HG03571 (cell line): ENCODE measurements around the gene CCDC191.

Experiments
- ATAC-seq: cut with Tn5 transposase; IDR thresholded peaks from one replicate; pipeline ENCODE4 v1.9.1; 2021; ENCODE audit not compliant: unreplicated experiment

CCDC191 gene

DNA sequence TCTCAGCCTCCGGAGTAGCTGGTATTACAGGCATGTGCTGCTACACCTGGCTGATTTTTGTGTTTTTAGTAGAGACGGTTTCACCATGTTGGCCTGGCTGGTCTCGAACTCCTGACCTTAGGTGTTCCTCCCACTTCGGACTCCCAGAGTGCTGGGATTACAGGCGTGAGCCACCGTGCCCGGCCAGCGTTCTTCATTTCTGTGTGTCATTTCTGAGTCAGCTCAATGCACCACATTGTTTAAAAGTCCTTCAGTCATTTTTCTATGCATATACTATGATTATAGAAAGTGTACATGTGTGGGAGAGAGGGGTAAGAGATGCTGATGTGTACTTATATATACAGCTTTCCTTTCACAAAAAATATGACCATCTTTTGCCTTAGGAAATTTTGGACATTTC, 2.3 kb upstream of the CCDC191 start:
- ATAC-seq: no peak

DNA sequence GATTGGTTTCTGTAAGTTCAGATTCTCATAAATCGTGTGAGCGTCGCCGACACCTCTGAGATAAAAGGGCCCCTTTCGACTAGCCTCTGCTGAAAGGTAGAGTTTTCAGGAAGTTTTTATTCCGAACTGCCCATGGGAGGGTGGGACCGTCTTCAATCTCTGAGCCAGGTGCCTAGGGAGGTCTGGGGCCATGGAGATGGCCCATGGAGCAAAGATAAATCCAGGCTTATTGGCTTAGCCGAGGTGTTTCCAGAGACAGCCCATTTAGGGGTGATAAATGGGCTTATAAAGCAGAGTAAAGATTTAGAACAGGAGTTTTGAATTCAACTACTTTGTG, 653 bp upstream of the CCDC191 start:
- peak; percentile 4 for ATAC-seq

DNA sequence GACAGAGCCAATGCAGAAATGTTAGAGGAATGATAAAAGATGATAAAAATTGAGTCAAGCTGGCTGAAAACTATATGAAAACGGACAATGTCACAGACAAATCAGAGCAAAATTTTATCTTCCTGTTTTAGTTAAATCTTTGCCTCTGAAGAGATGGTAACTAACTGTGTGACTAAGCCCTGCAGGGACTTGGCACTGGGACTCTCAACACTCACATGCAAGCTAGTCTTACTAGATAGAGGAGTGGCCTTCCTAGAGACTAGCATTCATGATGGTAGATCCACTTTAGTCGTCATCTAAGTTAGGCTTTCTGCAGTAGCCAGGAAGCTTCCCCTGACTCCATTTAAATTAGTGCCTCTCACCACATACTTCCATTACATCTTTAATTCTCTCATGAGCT, 4.1 kb downstream of the CCDC191 start:
- no peak for ATAC-seq

DNA sequence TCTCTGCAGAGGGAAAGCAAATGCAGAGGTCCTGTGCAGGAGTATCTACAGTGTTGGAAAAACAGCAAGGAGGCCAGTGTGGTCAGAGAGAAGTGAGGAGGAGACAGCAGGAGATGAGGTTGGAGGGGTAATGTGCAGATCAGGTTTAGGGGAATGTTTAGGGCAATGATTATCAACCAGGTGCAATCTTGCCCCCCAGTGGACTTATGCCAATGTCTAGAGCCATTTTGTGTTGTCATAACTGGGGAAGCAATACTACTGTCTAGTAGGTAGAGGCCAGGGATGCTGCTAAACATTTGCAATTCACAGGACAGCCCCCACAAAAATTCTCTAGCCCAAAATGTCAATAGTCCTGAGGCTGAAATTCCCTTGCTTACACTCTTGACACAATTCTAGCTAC, 13.1 kb downstream of the CCDC191 start:
- ATAC-seq: no peak

DNA sequence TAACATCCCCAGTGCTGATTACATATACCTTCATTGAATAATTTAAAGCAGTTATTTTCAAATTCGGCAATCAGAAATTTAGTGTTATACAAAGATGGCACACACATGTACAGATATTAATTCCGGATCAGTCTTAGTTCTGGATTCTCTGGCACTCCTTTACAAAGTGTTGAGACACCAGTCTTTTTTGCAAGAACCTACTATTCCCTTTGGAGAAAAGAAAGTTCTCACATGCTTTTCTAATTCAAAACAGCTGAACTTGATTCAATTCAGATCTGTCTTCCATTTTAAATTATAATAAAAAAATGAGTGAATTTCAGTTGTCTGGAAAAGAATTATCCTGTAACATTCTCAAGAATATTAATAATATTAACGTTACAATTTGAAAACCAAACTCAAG, 20.4 kb downstream of the CCDC191 start:
- ATAC-seq: no peak

GRCh38 chr3:114034787-114035545, 21.4 kb downstream of the CCDC191 start:
- no peak for ATAC-seq

GRCh38 chr3:114034211-114034610, 22.1 kb downstream of the CCDC191 start:
- no peak for ATAC-seq

DNA sequence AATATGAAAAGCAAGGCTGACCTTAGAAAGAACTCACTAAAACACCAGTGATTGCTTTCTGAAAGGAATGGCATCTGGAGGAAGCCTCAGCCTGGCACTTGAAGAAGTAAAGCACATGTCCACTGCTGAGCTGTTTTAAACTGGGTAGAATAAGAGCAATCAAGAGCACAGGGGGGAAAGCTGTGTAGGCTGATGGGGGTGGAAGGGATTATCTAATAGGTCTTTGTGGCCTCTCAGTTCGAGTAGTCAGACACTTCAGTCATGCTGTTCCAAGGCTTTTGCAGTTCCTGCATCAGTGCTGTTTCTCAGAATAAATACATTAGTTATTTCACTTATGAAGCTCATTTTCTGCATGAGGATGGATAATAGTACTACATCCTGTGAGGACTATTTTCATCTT, 22.6 kb downstream of the CCDC191 start:
- ATAC-seq: no peak

DNA sequence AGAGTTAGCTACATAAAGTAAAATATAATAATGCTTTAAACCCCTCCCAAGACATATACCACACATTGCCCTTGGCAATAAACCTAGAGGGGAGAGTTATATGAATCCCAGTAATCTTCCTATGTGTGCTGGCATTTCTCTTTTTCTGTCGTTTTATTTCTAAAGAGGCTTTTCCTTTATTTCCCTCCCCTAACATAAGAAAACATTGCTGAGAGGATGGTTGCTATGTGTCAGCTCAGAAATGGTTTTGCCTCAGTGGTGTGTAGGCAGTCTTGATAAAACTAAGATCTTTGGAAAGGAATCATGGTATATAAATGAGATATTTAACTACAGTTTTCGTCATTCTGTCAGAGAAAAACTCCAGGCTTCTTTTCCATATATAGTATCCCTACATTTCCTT, 30.0 kb downstream of the CCDC191 start:
- ATAC-seq: no peak

DNA sequence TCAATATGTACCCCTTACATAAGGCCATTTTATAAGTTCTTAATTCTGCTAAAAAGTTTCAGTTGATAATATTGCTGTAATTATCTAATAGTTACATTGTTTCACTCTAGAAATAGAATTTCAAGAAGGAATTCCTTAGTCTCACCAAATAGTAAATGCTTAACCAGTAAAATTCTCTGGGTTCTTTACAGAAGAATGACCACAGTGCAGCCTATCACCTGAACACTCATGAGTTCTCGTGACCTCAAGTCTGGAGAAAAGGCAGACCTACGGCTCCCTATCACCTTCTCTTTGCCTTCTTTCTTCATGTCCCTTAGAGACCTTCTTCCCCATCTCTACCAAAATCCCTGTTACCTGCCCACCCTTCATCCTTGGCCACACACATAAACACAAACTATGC, 30.9 kb downstream of the CCDC191 start:
- ATAC-seq: no peak

DNA sequence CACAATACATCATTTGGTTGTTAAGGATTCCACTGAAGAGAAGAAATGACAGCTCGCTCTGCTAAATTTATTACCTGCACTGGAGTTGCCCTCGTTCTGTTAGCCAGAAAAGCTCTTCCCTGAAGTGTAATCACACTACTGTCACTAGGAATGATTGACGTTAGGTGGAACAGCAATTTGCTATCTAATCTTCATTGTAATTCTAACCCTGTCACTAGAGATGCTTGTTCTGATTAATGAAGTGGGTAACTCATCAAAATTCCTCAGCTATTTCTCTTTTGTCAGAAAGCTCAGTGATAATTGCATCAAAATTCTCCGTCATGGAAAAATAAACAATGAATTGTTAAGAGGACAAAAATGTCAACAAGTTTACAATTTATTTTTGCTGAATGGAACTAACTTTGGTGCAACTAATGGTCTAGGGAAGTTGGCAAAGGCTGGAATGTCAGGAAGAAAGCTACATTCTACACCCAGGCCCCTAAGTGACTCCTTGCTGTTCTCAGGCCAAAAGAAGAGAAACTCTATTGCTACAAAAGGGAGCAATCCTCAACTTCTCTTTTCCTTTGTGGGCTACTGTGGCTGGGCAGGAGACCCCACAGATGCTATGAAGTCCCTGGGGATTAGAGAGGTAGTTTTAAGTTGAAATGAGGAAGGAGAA, 34.1 kb downstream of the CCDC191 start:
- ATAC-seq: no peak

- no peak for ATAC-seq
Measured at GRCh38 chr3:114020907-114021306, 35.4 kb downstream of the CCDC191 start.

DNA sequence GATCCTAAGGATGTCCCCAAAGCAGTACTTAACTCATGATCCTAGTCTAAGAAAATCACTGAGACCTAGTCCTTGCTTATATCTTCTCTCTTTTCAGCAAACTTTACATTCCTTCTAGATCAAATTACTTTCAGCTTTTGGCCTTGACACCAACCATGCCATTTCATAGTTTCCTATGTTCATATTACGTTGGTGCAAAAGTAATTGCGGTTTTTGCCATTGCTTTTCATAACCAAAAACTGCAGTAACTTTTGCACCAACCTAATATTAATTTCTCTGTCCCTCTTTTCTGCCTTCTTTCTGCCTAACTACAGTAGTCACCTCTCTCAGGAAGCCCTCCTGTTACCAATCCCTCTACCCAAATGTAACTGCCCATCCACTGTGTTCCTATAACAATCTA, 36.8 kb downstream of the CCDC191 start:
- no peak for ATAC-seq

DNA sequence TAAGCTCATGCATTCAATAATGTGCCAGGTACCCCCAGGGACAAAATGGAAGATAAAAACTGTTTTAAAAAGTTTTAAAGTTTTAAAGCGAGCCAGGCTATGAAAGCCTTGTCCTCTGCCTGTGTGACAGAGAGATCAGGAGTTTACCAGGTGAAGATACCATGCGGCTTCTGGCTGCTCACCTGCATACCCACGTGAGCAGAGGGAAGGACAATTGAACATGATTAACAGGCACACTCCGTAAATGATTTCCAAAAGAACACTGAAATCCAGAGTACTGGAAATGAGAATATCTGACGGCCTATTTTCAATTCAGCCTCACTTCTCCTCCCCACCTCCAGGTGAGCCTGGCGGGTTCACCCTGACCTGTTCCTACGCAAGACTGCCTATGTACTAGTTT, 42.1 kb downstream of the CCDC191 start:
- ATAC-seq: no peak

DNA sequence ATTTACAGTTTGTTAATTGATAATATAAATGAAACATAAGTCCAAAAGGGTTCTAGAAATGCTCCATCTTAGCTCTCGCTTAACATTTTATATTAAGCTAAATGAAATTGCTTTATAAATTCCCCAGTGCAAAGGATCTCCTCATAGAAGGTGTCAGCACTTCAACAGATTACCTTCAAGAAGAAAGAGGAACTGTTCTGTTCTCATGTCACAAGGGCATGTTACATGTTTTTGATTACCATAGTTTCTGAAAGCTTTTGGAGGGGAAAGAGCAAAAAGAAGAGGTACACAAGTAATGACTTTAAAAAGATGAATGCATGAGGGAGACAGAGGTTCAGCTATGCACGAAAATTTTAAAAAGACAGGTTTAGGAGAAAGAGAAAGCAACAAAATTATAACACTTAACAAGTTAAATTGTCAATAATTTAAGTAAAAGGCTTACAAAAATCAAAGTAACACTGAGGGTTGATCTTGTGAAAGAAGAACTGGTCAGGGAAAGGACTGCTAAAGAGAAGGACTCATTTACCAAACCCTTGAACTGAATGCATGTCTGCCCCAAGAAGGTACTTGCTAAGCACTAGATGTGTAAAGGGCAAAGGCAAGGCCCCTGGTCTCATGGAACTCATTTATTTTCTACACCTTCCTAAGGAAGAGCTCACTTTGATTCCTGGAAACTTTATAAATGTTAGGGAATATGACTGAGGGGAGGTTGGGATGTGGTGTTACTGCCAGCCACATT, 45.1 kb downstream of the CCDC191 start:
- no peak for ATAC-seq

GRCh38 chr3:114005481-114005880, 50.8 kb downstream of the CCDC191 start:
- ATAC-seq: peak; percentile 92

DNA sequence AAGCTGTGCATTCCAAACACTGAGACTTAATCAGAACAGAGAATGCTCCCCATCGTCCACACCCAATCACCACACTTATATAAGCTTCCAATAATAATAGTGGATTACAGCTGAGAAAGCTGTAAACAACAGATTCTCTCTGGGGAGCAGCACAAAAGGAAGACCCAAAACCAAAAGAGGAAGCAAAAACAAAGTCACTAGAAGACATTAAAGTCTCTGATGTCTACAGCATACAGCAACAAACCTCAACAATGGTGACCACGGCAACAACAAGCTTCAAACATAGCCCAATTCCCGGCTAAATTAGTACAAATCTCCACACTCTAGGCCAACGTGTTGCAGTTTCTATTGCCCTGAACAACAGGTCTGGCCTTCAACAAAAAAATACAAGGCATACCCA, 70.8 kb downstream of the CCDC191 start:
- ATAC-seq: no peak

DNA sequence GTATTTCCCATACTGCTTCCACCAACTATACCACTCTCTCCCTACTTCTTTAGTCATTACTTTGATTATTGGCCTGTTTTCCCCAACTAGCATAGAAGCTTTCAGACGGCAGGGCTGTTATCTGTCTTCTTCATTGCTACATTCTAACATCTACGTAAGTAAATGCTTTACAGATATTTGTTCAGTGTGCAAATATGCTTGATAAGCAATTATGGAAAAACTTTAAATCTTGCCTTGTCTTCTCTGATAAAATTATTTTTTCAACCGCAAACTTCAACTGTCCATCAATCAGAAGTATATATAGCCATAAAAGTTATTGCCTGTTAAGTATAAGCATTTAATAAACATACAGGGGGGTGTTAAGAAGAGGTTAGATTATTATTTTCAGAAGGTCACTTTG, 72.8 kb downstream of the CCDC191 start:
- no peak for ATAC-seq

DNA sequence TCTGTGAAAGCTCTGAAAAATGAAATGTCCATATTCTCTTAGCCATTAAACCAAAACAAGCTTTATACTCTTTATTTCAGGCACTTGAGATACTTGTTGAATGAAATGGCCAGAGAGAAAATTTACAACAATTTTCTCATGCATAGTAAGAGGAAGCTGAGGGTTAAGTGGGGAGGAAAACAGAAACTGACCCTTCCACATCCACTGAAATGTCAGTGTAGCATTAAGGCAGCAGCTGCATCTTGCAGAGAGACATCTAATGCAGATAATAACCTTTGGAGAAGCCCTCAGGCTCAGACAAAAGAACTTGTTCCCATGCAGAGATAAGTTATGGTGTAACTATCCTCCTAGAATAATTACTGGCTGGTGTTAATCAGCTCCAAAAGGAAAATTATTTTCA, 74.5 kb downstream of the CCDC191 start:
- ATAC-seq: no peak

- ATAC-seq: no peak
Measured at GRCh38 chr3:113979916-113980315, 76.4 kb downstream of the CCDC191 start.

GRCh38 chr3:113977822-113978221, 78.5 kb downstream of the CCDC191 start:
- no peak for ATAC-seq

DNA sequence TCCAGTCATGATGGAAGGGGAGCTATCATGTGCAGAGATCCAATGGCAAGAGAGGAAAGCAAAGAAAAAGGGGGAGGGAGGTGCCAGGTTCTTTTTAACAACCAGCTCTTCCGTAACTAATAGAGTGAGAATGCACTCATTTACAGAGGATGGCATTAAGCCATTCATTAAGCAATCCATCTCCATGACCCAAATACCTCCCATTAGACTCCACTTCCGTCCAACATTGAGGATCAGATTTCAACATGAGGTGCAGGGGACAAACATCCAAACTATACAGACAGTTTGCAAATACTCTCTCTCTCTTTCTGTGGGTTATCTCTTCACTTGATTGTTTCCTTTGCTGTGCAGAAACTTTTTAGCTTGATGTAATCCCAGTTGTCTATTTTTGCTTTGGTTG, 87.3 kb downstream of the CCDC191 start:
- ATAC-seq: no peak
